Measurements from ENCODE around the gene ACACA.

GRCh38 chr17:37391146-37391545, 15.5 kb downstream of the ACACA start:
- TF ChIP-seq CTCF (conservative IDR thresholded peaks at IDR 0.05 in 1 of 2, IDR thresholded peaks at IDR 0.05 in 1 of 2; ENCODE audit: low read depth in 1 of 2, low read length in 2 of 2) (no peak), EZH2 (IDR thresholded peaks at IDR 0.05; ENCODE audit: low read length, missing control alignments) (no peak)

All from fibroblast of lung (primary cell).